Forelimb muscle (tissue), 1 donor: ENCODE data around the gene TMEM255B. TPM values are rescaled to one million over a fixed set of nuclear protein-coding genes. Genes with fewer than 3 reads are reported as not detected.
"Not testable (repeated sequence)": the region's sequence is repeated elsewhere in the genome, so short reads cannot be mapped to it uniquely, and the experiment has no call there.

Source experiments
- DNase-seq: peaks from one replicate; pipeline ENCODE4 v3.0.0-alpha.2; 2013; ENCODE audit warnings: low read depth
- polyA plus RNA-seq: library from polyadenylated mRNA; unstranded; fragments of 120-200 nt; gene quantifications from one replicate; pipeline ENCODE4 v1.2.1, GENCODE V29; 2013; ENCODE audit not compliant: insufficient read length

The TMEM255B gene
- polyA plus RNA-seq, 1 donor = 7.2 TPM

DNA sequence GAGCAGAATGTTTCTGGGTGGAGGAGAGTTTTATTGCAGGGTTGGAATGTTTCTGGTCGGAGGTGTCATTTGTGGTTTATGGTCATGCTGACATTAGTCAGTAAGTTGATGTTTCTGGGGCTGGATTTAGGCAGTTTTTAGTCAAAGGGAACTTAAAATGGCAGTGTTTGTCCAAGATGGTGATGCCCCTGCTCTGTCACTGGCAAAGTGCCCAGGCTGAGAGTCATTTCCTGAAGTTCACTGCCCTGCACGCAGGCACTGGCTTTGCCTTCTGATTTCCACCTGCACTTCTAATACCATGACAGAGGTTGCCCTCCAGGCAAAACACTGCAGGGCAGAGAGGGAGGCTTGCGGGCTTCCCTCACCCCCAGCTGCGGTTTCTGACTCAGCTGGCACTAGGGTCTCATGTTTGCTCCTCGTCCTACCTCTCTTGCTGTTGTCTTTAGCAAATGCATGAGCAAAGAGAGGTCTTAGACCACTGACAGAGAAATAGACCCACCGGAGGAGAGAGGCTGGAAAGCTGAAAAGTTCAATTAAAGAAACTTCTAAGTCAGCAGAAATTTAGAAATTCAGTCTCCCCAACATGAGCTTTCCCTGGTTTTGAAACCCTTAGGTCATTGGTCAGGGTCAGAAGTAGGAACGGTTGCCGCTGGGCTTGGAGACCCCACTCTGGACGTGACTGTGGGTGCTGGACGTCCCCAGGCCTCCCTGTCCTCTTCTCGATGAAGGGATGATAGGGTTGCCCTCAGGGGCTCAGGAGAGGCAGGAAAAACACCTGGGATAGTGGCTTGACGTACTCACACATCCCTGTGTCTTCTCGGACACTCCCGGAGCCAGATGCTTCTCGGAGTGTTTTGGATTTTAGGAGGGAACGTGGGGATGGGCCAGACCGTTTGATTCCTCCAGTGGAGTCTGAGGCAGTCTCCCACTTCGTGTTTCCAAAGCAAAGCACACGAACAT, 26.3 kb downstream of the TMEM255B start:
- DNase-seq = no peak

DNA sequence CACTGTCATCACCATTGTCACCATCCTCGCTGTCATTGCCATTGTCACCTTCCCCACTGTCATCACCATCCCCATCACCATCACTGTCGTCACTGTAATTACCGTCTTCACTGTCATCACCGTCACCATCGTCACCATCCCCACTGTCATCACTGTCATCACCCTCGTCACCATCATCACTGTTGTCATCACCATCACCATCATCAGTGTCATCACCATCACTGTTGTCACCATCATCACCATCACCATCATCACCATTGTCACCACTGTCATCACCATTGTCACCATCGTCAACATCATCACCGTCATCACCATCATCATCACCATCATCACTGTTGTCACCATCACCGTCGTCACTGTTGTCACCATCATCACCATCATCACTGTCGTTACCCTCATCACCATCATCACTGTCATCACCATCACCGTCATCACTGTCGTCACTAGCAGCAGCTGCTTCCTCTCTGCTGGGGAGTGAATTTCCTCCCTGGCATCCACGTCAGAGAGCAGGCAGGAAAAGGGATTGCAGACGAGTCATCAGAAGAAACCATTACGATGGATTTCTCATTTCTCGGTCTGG, 27.3 kb downstream of the TMEM255B start:
- no peak for DNase-seq

DNA sequence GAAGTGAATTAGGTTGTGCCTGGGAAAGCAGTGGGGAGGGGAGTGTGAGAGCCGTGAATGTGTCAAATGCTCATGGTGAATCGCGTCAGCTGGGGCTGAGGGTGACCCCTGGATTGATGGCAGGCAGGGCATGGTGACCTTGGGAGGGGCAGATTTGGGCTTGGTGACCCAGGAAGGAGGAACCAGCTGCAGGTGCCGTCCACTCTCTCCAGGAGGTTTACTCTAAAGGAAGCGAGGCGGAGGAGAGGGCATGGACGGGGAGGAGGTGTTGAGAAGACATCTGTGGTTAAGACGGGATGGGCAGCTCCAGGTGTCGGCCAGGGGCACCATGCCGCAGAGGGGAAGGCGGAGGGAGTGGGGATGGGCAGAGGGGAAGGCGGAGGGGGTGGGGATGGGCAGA, 28.7 kb downstream of the TMEM255B start:
- no peak for DNase-seq

DNA sequence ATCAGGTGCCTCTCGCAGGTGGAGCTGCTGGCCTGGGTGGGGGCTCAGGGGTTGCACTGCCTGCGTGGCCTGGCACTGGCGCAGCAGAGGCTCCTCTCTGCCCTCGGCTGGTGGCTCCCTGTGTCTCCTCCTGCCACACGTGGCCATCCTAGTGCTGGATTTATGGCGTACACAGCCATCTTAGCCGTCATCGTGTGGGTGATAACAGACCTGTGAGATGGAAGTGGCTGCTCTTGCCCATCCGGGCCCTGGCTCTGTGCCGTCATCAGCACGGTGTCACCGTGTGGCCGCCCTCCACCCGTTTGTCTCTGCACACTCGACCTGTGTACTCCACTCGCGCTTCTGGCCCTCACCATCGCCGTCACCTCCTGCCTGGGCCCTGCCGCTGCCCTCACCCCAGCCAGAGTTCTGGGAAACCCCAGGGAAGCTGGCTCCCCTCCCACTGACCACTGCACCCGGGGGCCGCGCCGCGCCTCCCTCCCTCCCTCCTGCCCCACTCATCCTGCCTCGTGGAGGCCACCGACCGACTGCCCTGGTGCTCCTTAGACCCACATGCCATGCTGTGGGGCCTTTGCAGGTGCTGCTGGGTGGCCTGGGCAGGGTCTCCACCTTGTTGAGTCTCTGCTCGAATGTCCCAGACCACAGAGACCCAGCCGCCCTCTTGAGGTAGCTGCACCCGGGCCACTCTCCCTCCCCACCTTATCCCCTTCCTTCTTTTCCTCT, 29.5 kb downstream of the TMEM255B start:
- DNase-seq = no peak

DNA sequence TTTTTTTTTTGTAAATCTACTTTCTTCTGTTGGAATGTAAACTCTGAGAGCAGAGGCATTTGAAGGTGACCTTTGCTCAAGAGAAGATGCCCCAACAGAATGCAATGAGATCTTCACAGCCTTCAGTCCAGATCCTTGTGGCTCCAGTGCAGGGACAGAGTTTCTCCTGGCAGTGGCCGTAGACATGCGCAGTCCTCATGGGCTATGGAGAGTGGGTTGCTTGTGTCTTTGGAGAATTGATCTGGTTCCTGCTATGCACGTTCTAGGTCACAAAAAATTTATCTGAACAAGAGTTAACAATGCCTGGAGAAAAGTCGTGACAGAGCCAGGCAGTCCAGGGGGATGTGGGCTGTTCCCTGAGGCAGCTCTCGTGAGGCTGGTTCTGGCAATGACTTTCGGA, 30.1 kb downstream of the TMEM255B start:
- DNase-seq = no peak

DNA sequence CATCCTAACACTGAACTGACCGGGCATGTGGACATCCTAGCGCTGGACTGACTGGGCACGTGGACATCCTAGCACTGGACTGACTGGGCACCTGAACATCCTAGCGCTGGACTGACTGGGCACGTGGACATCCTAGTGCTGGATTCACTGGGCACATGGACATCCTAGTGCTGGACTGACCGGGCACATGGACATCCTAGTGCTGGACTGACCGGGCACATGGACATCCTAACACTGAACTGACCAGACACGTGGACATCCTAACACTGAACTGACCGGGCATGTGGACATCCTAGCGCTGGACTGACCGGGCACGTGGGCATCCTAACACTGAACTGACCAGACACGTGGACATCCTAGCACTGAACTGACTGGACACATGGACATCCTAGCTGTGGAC, 30.9 kb downstream of the TMEM255B start:
- not testable (repeated sequence) for DNase-seq

DNA sequence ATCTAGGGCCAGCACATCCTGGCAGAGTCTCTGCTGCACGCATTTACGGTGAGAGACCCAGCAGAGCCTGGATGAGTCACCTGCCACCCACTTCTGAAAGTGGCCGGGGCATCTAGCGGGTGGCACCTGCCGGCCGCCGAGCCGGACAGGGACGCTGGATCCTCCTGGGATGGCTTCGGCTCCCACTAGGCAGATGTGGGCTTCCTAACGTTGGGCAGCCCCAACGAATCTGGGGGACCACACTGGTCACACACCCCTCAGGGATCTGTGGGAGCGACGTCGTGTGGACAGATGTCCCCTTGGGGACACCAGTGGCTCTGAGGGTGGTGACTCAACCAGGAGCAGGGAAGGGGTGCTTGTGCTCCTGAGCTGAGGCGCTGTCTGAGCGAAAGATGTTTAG, 32.2 kb downstream of the TMEM255B start:
- no peak for DNase-seq

DNA sequence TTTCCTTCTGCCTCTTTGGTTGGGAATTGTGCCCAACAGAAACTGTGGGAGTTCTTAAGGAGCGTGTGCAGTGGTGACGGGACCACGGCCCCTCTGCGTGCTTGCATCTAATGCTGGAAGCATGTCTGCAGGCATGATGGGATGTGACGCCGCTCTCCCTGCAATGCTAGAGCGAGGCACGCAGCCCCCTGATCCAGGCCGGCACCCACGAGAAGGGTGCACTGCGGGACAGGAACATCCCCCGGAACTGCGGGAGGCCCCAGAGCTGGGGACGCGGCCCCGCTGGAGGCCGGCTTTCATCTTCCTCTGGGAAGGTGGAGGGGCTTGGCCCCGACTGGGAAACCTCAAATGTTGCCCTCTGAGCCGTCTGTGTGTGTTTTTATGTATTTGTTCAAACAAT, 32.7 kb downstream of the TMEM255B start:
- no peak for DNase-seq

DNA sequence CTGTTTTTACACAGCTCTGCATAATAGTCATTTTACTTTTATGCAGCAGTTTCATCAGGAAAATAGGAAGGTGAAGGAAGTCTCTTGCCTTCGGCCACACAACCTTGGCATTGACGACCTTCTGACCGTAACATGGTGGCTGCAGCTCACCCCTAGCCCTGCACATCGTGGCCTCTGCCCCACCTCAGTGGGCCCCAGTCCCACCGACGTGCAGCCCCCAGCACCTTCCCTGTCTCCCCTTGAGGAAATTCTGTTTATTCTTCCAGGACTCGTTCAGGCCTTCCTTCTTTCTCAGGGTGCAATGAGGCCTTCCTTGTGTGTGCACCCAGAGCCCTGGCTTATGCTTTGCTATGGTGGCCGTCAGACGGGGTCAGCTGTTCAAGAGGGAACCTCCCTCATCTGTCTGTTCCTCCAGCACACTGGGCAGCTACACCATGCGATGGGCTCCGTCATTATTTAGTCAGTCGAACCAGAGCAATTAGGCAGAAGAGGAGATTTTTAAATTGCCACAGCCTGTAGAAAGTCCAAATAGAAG, 33.3 kb downstream of the TMEM255B start:
- no peak for DNase-seq

DNA sequence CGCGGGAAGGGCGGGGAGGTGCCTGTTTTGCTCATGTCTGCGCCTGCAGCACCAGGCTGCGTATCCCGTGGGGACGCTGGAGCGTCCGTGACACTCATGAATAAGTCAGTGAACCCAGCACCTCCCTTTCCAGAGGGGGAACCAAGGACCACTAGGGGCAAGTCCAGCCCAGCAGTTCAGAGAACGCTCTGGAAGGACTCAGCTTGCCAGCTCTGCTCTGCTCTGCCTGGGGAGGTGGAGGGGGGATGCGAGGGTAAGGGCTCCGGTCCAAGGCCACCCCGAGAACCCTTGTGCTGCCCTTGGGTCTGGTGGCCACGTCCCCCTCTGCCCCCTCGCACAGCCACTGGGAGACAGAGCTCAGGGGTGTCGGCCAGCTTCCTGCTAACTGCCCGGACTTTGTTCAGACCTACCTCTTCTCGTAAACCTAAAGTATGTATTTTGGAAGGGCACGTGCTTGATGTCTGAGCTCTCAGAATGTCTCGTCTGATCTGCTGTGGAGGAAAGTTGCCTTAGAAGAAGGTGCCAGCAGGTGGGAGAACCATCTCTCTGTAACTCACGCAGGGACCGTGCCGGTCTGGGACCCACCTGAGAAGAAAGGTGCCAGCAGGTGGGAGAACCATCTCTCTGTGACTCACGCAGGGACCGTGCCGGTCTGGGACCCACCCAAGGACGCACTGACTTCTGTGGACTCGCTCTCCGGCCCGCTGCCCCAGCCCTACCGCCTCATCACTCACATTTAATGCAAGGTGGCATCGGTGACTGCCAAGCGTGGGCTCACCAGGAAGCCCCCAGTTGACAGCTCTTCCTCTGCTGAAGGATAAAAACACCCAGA, 34.1 kb downstream of the TMEM255B start:
- DNase-seq = no peak

DNA sequence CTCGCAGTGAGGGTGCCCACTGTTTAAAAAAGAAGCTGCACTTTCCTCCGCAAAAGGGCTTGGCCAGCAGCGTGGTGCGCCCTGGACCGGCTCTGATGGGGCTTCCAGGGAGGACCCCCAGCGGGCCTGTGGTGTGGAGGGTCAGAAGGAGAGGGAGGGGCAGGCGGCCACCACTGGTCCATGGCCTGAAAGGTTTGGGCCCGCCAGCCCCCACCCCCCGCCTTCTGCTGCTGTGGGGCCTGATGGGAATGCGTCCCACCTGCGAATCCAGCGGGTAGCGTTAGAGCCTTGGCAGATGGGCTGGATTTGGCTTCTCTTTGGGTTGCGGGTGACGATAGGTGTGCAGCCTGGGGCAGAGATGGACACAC, 34.7 kb downstream of the TMEM255B start:
- DNase-seq = no peak

DNA sequence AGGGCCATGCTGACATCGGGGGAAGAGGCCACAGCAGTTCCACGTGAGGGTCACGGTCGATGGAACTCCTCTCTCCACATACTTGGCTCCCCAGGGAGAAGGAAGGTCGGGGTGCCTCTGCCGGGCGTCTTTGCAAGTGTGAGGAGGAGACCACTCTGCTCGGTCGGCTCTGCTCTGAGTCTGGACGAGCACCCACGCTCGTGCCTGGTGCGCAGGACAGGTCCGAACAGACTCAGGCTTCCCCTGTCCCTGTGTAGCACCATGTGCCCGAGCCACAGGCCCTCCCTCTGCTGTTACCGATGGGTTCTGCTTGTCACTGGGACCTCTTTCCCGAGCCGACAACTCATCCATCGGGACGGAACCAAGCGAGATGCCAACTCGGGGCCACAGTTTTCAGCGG, 35.1 kb downstream of the TMEM255B start:
- DNase-seq = no peak

DNA sequence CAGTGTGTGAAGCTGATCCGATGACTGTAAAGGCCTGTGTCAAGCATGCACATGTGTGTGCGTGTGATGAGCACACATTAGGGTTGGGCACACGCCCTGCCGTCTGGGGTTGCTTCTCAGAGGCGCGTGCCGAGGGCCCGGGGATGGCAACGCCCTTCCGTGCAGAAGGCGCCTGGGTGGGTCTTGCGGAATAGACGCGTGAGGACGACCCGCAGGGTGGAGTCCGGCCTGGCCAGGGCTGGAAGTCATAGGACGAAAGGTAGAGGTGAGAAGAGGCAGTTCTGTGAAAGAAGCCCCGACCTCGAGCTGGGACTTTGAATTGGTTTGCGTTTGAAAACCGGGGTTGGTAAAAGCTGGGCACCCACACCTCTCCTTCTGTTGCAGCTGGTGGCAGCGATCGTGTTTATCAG, 35.7 kb downstream of the TMEM255B start:
- no peak for DNase-seq

DNA sequence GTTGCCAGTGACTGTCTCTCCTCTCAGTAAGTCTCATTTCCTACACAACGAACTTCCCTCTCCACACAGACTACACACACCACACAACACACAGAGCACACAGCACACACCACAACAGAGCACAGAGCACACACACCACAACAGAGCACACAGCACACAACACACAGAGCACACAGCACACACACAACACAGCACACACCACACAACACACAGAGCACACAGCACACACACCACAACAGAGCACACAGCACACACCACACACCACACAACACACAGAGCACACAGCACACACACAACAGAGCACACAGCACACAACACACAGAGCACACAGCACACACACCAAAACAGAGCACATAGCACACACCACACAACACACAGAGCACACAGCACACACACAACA, 36.3 kb downstream of the TMEM255B start:
- DNase-seq = not testable (repeated sequence)

DNA sequence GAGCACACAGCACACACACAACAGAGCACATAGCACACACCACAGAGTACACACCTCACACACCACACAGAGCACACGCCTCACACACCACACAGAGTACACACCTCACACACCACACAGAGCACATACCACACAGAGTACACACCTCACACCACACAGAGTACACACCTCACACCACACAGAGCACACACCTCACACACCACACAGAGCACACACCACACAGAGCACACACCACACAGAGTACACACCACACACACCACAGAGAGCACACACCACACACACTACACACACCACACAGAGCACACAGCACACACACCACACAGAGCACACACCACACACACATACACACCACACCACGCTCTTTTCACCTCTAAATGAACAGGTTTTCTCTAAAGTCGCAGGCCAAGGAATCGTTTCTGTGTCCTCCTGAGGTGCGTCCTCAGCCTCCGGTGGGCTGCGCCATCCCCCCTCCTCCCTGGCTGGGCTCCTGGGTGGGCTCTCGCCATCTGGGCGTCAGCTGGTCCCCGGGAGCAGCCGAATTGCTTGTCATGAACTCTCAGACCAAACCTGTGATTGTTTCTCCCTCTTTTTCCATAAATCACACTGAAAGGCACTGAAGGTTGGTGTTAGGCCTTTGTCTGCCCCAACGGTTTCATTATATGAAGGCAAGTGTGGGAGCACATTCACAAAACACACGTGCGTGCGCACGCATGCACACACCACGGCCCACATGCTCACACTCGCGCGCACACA, 37.4 kb downstream of the TMEM255B start:
- DNase-seq = no peak

DNA sequence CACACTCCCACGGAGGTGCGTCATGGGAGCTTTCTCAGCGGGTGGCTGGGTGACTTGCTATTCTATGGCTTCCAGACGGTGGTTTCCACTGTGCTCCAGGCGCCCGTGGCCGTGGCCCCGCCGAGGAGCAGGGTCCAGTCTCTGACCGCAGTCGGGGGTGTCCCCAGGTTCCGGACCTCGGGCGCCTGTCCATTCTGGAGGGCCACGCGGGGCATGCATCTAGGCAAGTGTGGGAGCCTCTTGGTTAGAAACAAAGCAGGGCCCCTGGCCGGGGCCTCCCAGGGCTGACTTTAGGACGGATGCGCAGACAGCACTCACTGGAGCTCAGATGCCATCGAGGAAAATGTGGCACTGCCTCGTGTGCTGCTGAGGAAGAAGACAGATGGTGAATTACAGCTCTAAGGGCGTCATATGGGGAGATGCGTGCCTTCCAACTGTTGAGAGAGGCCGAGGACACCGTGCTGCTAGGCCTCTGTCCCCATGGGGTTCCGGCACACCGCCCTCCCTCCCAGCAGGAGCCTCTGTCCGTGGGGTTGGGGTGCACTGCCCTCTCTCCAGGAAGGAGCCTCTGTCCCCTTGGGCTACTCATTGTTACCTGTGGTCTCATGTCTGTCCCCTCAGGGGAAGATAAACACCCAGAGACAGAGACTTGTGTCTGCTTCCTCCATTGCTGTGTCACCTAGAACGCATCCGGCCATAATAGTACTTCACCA, 38.1 kb downstream of the TMEM255B start:
- no peak for DNase-seq

DNA sequence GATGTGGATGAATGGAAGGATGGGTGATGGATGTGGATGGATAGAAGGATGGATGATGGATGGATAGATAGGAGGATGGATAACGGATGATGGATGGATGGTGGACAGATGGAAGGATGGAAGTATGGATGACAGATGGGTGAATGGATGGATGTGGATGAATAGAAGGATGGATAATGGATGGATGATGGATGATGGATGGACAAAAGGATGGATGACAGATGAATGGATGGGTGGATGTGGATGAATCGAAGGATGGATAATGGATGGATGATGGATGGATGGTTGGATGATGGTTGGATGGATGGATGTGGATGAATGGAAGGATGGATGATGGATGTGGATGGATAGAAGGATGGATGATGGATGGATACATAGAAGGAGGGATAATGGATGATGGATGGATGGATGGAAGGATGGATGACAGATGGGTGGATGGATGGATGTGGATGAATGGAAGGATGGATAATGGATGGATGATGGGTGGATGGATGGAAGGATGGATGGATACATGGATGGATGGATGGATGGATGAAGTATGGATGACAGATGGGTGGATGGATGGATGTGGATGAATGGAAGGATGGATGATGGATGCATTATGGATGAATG, 39.3 kb downstream of the TMEM255B start:
- no peak for DNase-seq

DNA sequence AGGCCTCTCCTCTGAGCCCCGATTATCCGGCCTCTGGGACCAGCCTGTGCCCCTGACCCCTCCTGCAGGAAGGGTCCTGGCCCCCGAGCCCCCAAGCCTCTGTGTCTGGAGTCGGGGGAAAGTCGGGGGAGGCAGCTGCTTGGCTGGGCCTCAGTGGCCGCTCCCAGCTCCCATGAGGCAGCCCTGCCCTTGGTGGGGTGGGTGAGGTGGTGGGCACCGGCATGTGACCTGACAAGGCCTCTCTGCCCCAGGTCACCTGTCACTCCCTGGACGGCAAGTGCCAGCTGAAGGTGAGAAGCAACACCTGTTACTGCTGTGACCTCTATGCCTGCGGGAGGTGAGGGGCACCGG, 41.5 kb downstream of the TMEM255B start:
- no peak for DNase-seq

DNA sequence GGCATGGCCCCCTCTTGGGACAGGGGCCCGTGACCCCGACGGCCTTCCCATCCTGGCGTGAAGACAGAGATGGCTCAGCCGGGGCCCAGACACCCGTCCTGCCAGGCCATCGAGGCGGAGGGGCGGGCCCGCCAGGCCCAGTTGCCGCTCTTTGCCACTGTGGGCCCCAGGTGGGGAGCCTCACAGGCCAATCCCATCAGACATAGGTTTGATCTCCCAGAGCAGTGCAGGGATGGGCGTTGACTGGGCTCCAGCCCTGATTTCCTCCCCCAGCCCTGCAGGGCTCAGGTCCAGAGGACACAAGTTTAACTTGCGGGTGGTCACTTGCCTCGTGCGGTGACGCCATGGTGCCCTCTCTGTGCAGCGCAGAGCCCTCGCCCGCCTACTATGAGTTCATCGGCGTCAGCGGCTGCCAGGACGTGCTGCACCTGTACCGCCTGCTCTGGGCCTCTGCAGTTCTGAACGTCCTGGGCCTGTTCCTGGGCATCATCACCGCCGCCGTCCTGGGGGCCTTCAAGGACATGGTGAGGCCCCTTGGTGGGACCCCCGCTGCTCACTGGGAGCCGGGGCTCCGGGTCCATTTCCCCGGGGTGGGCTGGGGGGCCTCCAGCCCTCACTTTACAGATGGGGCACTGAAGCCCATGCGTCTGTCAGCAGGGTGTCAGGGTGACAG, 42.4 kb downstream of the TMEM255B start:
- DNase-seq = no peak
